ENCODE measurements around the gene RFX2. TPM values are rescaled to one million over a fixed set of nuclear protein-coding genes. Genes with fewer than 3 reads are reported as not detected.
A peak's percentile ranks its signal among the peaks of the same experiment; 100 is the strongest.
"Not testable (repeated sequence)": the region's sequence is repeated elsewhere in the genome, so short reads cannot be mapped to it uniquely, and the experiment has no call there.

Gene RFX2
- total and polyA plus RNA-seq, 3 experiments from 2014 or later = 1.5 to 4.9 (median 4.2) TPM

GRCh38 chr19:5963259-5963658 is 147.0 kb downstream of the RFX2 start:
- H3K9me3 Mint-ChIP-seq; POLR2A ChIA-PET; H3K36me3 ChIP-seq (ENCODE audit: insufficient read depth, low read length); DNase-seq; H3K27me3 Mint-ChIP-seq; H3K27me3 ChIP-seq (ENCODE audit: insufficient read depth, low read length, poor library complexity, severe bottlenecking); CTCF ChIA-PET; H3K9me3 ChIP-seq (ENCODE audit: low read length): not testable (repeated sequence)
- Mint-ChIP-seq H3K27ac (peak overlapping the region; percentile 90 to 99 (median 98)), H3K4me3 (peak overlapping the region in 5 of 7 donors; percentile 19 to 84 (median 28)), H3K4me1 (peaks cover 80 to 97% (median 91%) of the 10 kb centered on the region in 3 donors), H3K36me3 (peaks cover 0 to 28% (median 3%) of the 10 kb centered on the region in 3 donors)
- Histone ChIP-seq H3K27ac (ENCODE audit: low read depth, low read length) (peak overlapping the region; percentile 71), H3K4me1 (ENCODE audit: insufficient read depth, low read length) (peaks cover 91% of the 10 kb centered on the region), H3K4me3 (ENCODE audit: low read length) (peak overlapping the region; percentile 43)

- Histone ChIP-seq H3K4me1 (ENCODE audit: insufficient read depth, low read length) (peaks cover 88% of the 10 kb centered on the region), H3K27me3 (ENCODE audit: insufficient read depth, low read length, poor library complexity, severe bottlenecking) (no peaks in the 10 kb centered on the region), H3K4me3 (ENCODE audit: low read length) (peak overlapping the region; percentile 43), H3K36me3 (ENCODE audit: insufficient read depth, low read length) (no peaks in the 10 kb centered on the region), H3K9me3 (ENCODE audit: low read length) (no peaks in the 10 kb centered on the region), H3K27ac (ENCODE audit: low read depth, low read length) (peak overlapping the region; percentile 71)
- H3K4me3 Mint-ChIP-seq = peak overlapping the region; percentile 17 to 90 (median 82)
- no peaks in the 10 kb centered on the region for H3K27me3 Mint-ChIP-seq
- peak; percentile 50 to 89 (median 85) for DNase-seq
- CTCF ChIA-PET = interaction anchor here (0.6 to 1.6 kb wide), 9 partner anchors 9 to 158 kb away, joined by 3 to 5 read pairs (median 4); partner anchors contain the start of genes RANBP3 and VMAC
- H3K9me3 Mint-ChIP-seq = no peaks in the 10 kb centered on the region
- H3K36me3 Mint-ChIP-seq = peaks cover 0 to 31% (median 2%) of the 10 kb centered on the region in 3 donors
- POLR2A ChIA-PET = interaction anchor here (0.6 to 1.6 kb wide), 5 partner anchors 10 to 1304 kb away, joined by 3 to 21 read pairs (median 5); partner anchors contain the start of genes NDUFA11, RANBP3 and VMAC
- peak overlapping the region; percentile 90 to 99 (median 98) for H3K27ac Mint-ChIP-seq
- H3K4me1 Mint-ChIP-seq = peaks cover 79 to 97% (median 90%) of the 10 kb centered on the region in 3 donors
Measured at GRCh38 chr19:5961969-5962945, 148.0 kb downstream of the RFX2 start.

GRCh38 chr19:5961641-5961968 is 148.7 kb downstream of the RFX2 start:
- not testable (repeated sequence) for H3K27me3 Mint-ChIP-seq; H3K9me3 ChIP-seq (ENCODE audit: low read length); DNase-seq; H3K9me3 Mint-ChIP-seq; H3K36me3 ChIP-seq (ENCODE audit: insufficient read depth, low read length); H3K27me3 ChIP-seq (ENCODE audit: insufficient read depth, low read length, poor library complexity, severe bottlenecking)
- Histone ChIP-seq H3K4me3 (ENCODE audit: low read length) (peak overlapping the region; percentile 39), H3K4me1 (ENCODE audit: insufficient read depth, low read length) (peaks cover 88% of the 10 kb centered on the region), H3K27ac (ENCODE audit: low read depth, low read length) (peak overlapping the region; percentile 64)
- Mint-ChIP-seq H3K4me3 (peak overlapping the region; percentile 17 to 90 (median 82)), H3K36me3 (peaks cover 0 to 36% (median 4%) of the 10 kb centered on the region in 3 donors), H3K4me1 (peaks cover 79 to 97% (median 90%) of the 10 kb centered on the region in 3 donors), H3K27ac (peak overlapping the region; percentile 90 to 99 (median 98))
- ChIA-PET POLR2A (interaction anchor here (1.0 to 1.6 kb wide), 3 partner anchors 12 to 57 kb away, joined by 5 to 21 read pairs (median 9); partner anchors contain the start of genes NDUFA11, RANBP3 and VMAC), CTCF (interaction anchor here (0.6 to 1.6 kb wide), 8 partner anchors 10 to 157 kb away, joined by 3 to 5 read pairs (median 4); partner anchors contain the start of gene VMAC)

GRCh38 chr19:5960005-5961001 is 150.0 kb downstream of the RFX2 start:
- Histone ChIP-seq H3K9me3 (ENCODE audit: low read length) (no peaks in the 10 kb centered on the region), H3K4me1 (ENCODE audit: insufficient read depth, low read length) (peaks cover 81% of the 10 kb centered on the region), H3K4me3 (ENCODE audit: low read length) (no peak overlapping the region), H3K27ac (ENCODE audit: low read depth, low read length) (peak overlapping the region; percentile 14), H3K27me3 (ENCODE audit: insufficient read depth, low read length, poor library complexity, severe bottlenecking) (no peaks in the 10 kb centered on the region), H3K36me3 (ENCODE audit: insufficient read depth, low read length) (no peaks in the 10 kb centered on the region)
- DNase-seq = no peak
- ChIA-PET CTCF (interaction anchor here (0.6 to 1.5 kb wide), 4 partner anchors 8 to 165 kb away, joined by 3 to 6 read pairs (median 4); no protein-coding TSS in a partner anchor), POLR2A (interaction anchor here (1.2 kb wide), 1 partner anchor 56 kb away, joined by 3 read pairs; the partner anchor contains the start of gene VMAC)
- no peaks in the 10 kb centered on the region for H3K27me3 Mint-ChIP-seq
- peak overlapping the region in 5 of 7 donors; percentile 59 to 89 (median 82) for H3K4me3 Mint-ChIP-seq
- peaks cover 77 to 95% (median 90%) of the 10 kb centered on the region in 3 donors for H3K4me1 Mint-ChIP-seq
- H3K36me3 Mint-ChIP-seq = peaks cover 0 to 31% (median 4%) of the 10 kb centered on the region in 3 donors
- H3K27ac Mint-ChIP-seq = peak overlapping the region; percentile 90 to 99 (median 98)
- H3K9me3 Mint-ChIP-seq = no peaks in the 10 kb centered on the region

- POLR2A ChIA-PET = no interaction called here
- Mint-ChIP-seq H3K27me3 (no peaks in the 10 kb centered on the region), H3K36me3 (peaks cover 0 to 26% (median 4%) of the 10 kb centered on the region in 3 donors), H3K4me1 (peaks cover 76 to 95% (median 86%) of the 10 kb centered on the region in 3 donors), H3K27ac (peak overlapping the region; percentile 15 to 99 (median 98)), H3K9me3 (no peaks in the 10 kb centered on the region), H3K4me3 (peak overlapping the region in 2 of 7 donors; percentile 6 to 48)
- H3K9me3 ChIP-seq (ENCODE audit: low read length) = no peaks in the 10 kb centered on the region
- DNase-seq = no peak
- H3K27ac ChIP-seq (ENCODE audit: low read depth, low read length) = no peak overlapping the region
- H3K36me3 ChIP-seq (ENCODE audit: insufficient read depth, low read length) = no peaks in the 10 kb centered on the region
- CTCF ChIA-PET = interaction anchor here (0.6 to 1.2 kb wide), 3 partner anchors 9 to 166 kb away, joined by 3 to 6 read pairs (median 4); no protein-coding TSS in a partner anchor
- no peaks in the 10 kb centered on the region for H3K27me3 ChIP-seq (ENCODE audit: insufficient read depth, low read length, poor library complexity, severe bottlenecking)
- no peak overlapping the region for H3K4me3 ChIP-seq (ENCODE audit: low read length)
- peaks cover 78% of the 10 kb centered on the region for H3K4me1 ChIP-seq (ENCODE audit: insufficient read depth, low read length)
Measured at GRCh38 chr19:5959260-5960004, 150.9 kb downstream of the RFX2 start.

DNA sequence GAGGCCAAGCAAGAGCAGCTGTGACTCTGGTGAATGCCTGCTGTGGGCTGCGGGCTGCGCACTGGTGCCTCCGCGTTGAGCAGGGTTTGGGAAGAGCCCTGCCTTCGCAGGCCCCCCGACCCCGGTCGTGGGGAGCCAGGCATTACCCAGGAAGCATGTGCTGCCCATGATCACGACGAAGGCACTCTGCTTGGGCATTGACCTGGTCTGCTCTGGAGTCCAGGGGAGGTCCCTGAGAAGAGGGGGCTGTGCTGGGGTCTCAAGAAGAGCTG is 151.5 kb downstream of the RFX2 start:
- ChIA-PET CTCF (no interaction called here), POLR2A (no interaction called here)
- Histone ChIP-seq H3K4me3 (ENCODE audit: low read length) (no peak overlapping the region), H3K27me3 (ENCODE audit: insufficient read depth, low read length, poor library complexity, severe bottlenecking) (no peaks in the 10 kb centered on the region), H3K36me3 (ENCODE audit: insufficient read depth, low read length) (no peaks in the 10 kb centered on the region), H3K4me1 (ENCODE audit: insufficient read depth, low read length) (peaks cover 78% of the 10 kb centered on the region), H3K27ac (ENCODE audit: low read depth, low read length) (no peak overlapping the region), H3K9me3 (ENCODE audit: low read length) (no peaks in the 10 kb centered on the region)
- H3K27ac Mint-ChIP-seq = peak overlapping the region; percentile 60 to 99 (median 91)
- H3K36me3 Mint-ChIP-seq = peaks cover 0 to 25% (median 4%) of the 10 kb centered on the region in 3 donors
- no peaks in the 10 kb centered on the region for H3K27me3 Mint-ChIP-seq
- no peak overlapping the region for H3K4me3 Mint-ChIP-seq
- no peak for DNase-seq
- no peaks in the 10 kb centered on the region for H3K9me3 Mint-ChIP-seq
- H3K4me1 Mint-ChIP-seq = peaks cover 78 to 95% (median 87%) of the 10 kb centered on the region in 3 donors
